Keratinocyte (primary cell): ENCODE measurements around the gene RIOK1. TPM values are rescaled to one million over a fixed set of nuclear protein-coding genes. Genes with fewer than 3 reads are reported as not detected.

ENCODE experiments used
- DNase-seq: peaks from one replicate; pipeline ENCODE4 v3.0.0-alpha.2; 2011; ENCODE audit warnings: low read depth, missing footprints, low spot score
- FAIRE-seq: peaks from 2 replicates; lab custom pipeline; 2011; peaks lifted over from hg19 to GRCh38; lab: Jason Lieb, UNC
- H2AFZ ChIP-seq: 2 replicates; pipeline ENCODE4 v1.6.0; 2012; ENCODE audit warnings: low read length, control low read depth, inconsistent platforms; ENCODE audit not compliant: control insufficient read depth
- H3K27ac ChIP-seq: 2 replicates; pipeline ENCODE4 v1.5.1; 2011; ENCODE audit warnings: low read length; ENCODE audit not compliant: control insufficient read depth, insufficient read depth
- H3K27me3 ChIP-seq: 3 replicates; pipeline ENCODE4 v1.6.0; 2011; ENCODE audit warnings: low read length; ENCODE audit not compliant: control insufficient read depth, insufficient read depth; ENCODE audit errors: extremely low read depth
- H3K36me3 ChIP-seq, 2 experiments: 2 replicates in 1 of 2; 3 replicates in 1 of 2; pipeline ENCODE4 v1.5.1; 2011; ENCODE audit warnings: low read length in 2 of 2, mild to moderate bottlenecking in 1 of 2; ENCODE audit not compliant: control insufficient read depth in 2 of 2, insufficient read depth in 2 of 2; ENCODE audit errors: extremely low read depth in 1 of 2
- H3K4me1 ChIP-seq: 3 replicates; pipeline ENCODE4 v1.5.1; 2011; ENCODE audit warnings: low read length; ENCODE audit not compliant: control insufficient read depth, insufficient read depth; ENCODE audit errors: extremely low read depth
- H3K4me2 ChIP-seq: 3 replicates; pipeline ENCODE4 v1.6.0; 2011; ENCODE audit warnings: low read depth, low read length; ENCODE audit not compliant: control insufficient read depth, insufficient read depth; ENCODE audit errors: extremely low read depth
- H3K4me3 ChIP-seq, 3 experiments: fragments of 200-600 bp in 1 of 3; sonication (generic) in 1 of 3; 2 replicates in 2 of 3; 3 replicates in 1 of 3; pipeline ENCODE4 v1.5.1; 2011 to 2016; ENCODE audit warnings: low read length in 3 of 3, mild to moderate bottlenecking in 3 of 3, control low read depth in 2 of 3, inconsistent platforms in 1 of 3, low read depth in 1 of 3, mixed read lengths in 1 of 3, mixed run types in 1 of 3, moderate library complexity in 1 of 3; ENCODE audit not compliant: control insufficient read depth in 2 of 3, insufficient read depth in 2 of 3; ENCODE audit errors: extremely low read depth in 1 of 3
- H3K79me2 ChIP-seq: 2 replicates; pipeline ENCODE4 v1.6.0; 2012; ENCODE audit warnings: low read length; ENCODE audit not compliant: control insufficient read depth, insufficient read depth
- H3K9ac ChIP-seq: 3 replicates; pipeline ENCODE4 v1.6.0; 2011; ENCODE audit warnings: low read length; ENCODE audit not compliant: control insufficient read depth, insufficient read depth; ENCODE audit errors: extremely low read depth
- H3K9me1 ChIP-seq: 3 replicates; pipeline ENCODE4 v1.6.0; 2011; ENCODE audit warnings: low read length; ENCODE audit not compliant: control insufficient read depth, insufficient read depth; ENCODE audit errors: extremely low read depth
- H3K9me3 ChIP-seq: 2 replicates; pipeline ENCODE4 v1.5.1; 2012; ENCODE audit warnings: low read depth, low read length; ENCODE audit not compliant: control insufficient read depth
- H4K20me1 ChIP-seq: 3 replicates; pipeline ENCODE4 v1.6.0; 2011; ENCODE audit warnings: low read length; ENCODE audit not compliant: control insufficient read depth, insufficient read depth; ENCODE audit errors: extremely low read depth
- EZH2 ChIP-seq: IDR thresholded peaks from one replicate; pipeline ENCODE4 v1.6.1; 2012; ENCODE audit warnings: inconsistent platforms, mild to moderate bottlenecking, low read length, moderate library complexity
- dilution Hi-C: fragments of 300-500 bp; cut with MboI; formaldehyde crosslinking; loops from one replicate; pipeline ENCODE4 v1.7.0; 2020; ENCODE audit warnings: low sequenced_read_pairs; ENCODE audit not compliant: extremely low pct_ligation_motif_present
- polyA plus RNA-seq, 5 experiments: library from polyadenylated mRNA; depleted of rRNA in 3 of 5; stranded (reverse) in 3 of 5; stranded (forward) in 1 of 5; unstranded in 1 of 5; fragments of >200 nt; gene quantifications; 1 replicate in 1 of 5; 2 replicates in 3 of 5; 3 replicates in 1 of 5; pipeline versions ENCODE4 v1.2.1 to v1.2.3, GENCODE V29; 2011 to 2012; ENCODE audit warnings: missing spikeins in 2 of 5, low read depth in 1 of 5, low replicate concordance in 1 of 5
- TF ChIP-seq, protein P1 (sequence below), 3 experiments: IDR thresholded peaks in 1 of 3; conservative IDR thresholded peaks in 1 of 3; optimal IDR thresholded peaks in 1 of 3; 2 replicates in 2 of 3; 3 replicates in 1 of 3; pipeline versions ENCODE3 to v1.5.1; 2011; ENCODE audit warnings: low read length in 3 of 3, mild to moderate bottlenecking in 3 of 3, moderate library complexity in 2 of 3, control low read depth in 1 of 3, inconsistent platforms in 1 of 3; ENCODE audit not compliant: insufficient read depth in 2 of 3; ENCODE audit errors: extremely low read depth in 1 of 3

RIOK1 gene
- polyA plus RNA-seq, 1 donor (not counting 4 experiments of a cell fraction or from before 2014, with no cell fraction given) = 11.7 TPM

GRCh38 chr6:7409740-7410139 lies 20.1 kb downstream of the RIOK1 start:
- no peak overlapping the region for H3K9ac ChIP-seq
- no peaks in the 10 kb centered on the region for H3K9me1 ChIP-seq
- no peak for DNase-seq
- no peaks in the 10 kb centered on the region for H3K9me3 ChIP-seq
- H3K79me2 ChIP-seq = no peaks in the 10 kb centered on the region
- no peaks in the 10 kb centered on the region for H3K27me3 ChIP-seq
- no peak for TF ChIP-seq EZH2
- TF ChIP-seq, protein P1, sequence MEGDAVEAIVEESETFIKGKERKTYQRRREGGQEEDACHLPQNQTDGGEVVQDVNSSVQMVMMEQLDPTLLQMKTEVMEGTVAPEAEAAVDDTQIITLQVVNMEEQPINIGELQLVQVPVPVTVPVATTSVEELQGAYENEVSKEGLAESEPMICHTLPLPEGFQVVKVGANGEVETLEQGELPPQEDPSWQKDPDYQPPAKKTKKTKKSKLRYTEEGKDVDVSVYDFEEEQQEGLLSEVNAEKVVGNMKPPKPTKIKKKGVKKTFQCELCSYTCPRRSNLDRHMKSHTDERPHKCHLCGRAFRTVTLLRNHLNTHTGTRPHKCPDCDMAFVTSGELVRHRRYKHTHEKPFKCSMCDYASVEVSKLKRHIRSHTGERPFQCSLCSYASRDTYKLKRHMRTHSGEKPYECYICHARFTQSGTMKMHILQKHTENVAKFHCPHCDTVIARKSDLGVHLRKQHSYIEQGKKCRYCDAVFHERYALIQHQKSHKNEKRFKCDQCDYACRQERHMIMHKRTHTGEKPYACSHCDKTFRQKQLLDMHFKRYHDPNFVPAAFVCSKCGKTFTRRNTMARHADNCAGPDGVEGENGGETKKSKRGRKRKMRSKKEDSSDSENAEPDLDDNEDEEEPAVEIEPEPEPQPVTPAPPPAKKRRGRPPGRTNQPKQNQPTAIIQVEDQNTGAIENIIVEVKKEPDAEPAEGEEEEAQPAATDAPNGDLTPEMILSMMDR (optimal IDR thresholded peaks at IDR 0.05 in 1 of 3, IDR thresholded peaks at IDR 0.05 in 1 of 3, conservative IDR thresholded peaks at IDR 0.05 in 1 of 3; ENCODE audit: extremely low read depth in 1 of 3, insufficient read depth in 2 of 3, low read length in 3 of 3) = no peak
- H3K4me2 ChIP-seq = no peak overlapping the region
- peaks cover 15 to 27% of the 10 kb centered on the region in 2 experiments for H3K36me3 ChIP-seq
- H4K20me1 ChIP-seq = no peaks in the 10 kb centered on the region
- H3K4me1 ChIP-seq = no peaks in the 10 kb centered on the region
- no peak overlapping the region for H3K27ac ChIP-seq
- FAIRE-seq = no peak
- dilution Hi-C loops = loop anchor here (25.0 kb wide), 1 partner anchor 178 kb away; the partner anchor contains the start of gene SNRNP48
- no peak overlapping the region for H2AFZ ChIP-seq
- H3K4me3 ChIP-seq = no peak overlapping the region

- Histone ChIP-seq H3K4me1 (no peaks in the 10 kb centered on the region), H2AFZ (no peak overlapping the region), H3K9ac (no peak overlapping the region), H3K79me2 (no peaks in the 10 kb centered on the region), H3K9me3 (no peaks in the 10 kb centered on the region), H3K9me1 (no peaks in the 10 kb centered on the region), H3K27ac (no peak overlapping the region), H3K4me2 (no peak overlapping the region), H3K27me3 (no peaks in the 10 kb centered on the region), H3K4me3 (no peak overlapping the region), H3K36me3 (peaks cover 12 to 25% of the 10 kb centered on the region in 2 experiments), H4K20me1 (no peaks in the 10 kb centered on the region)
- dilution Hi-C loops = loop anchor here (25.0 kb wide), 1 partner anchor 176 kb away; the partner anchor contains the start of gene SNRNP48
- TF ChIP-seq, protein P1 (optimal IDR thresholded peaks at IDR 0.05 in 1 of 3, IDR thresholded peaks at IDR 0.05 in 1 of 3, conservative IDR thresholded peaks at IDR 0.05 in 1 of 3; ENCODE audit: extremely low read depth in 1 of 3, insufficient read depth in 2 of 3, low read length in 3 of 3) = no peak
- TF ChIP-seq EZH2 = no peak
- FAIRE-seq (no peak), DNase-seq (no peak)
Measured at GRCh38 chr6:7410851-7411250, 21.2 kb downstream of the RIOK1 start.
